Osteocyte (in vitro differentiated cells): ENCODE data around the gene NOTCH2NLA. TPM values are rescaled to one million over a fixed set of nuclear protein-coding genes. Genes with fewer than 3 reads are reported as not detected.
"Not testable (repeated sequence)": the region's sequence is repeated elsewhere in the genome, so short reads cannot be mapped to it uniquely, and the experiment has no call there.

Experiments used
- DNase-seq: peaks from one replicate; pipeline ENCODE4 v3.0.0; 2021; ENCODE audit warnings: mixed read lengths; ENCODE audit not compliant: unreplicated experiment; ENCODE audit errors: extremely low spot score
- H3K27ac Mint-ChIP-seq: one replicate; pipeline ENCODE4 v1.8.0; 2021; ENCODE audit warnings: mild to moderate bottlenecking, mixed read lengths; ENCODE audit not compliant: unreplicated experiment
- H3K27me3 Mint-ChIP-seq: one replicate; pipeline ENCODE4 v1.8.0; 2021; ENCODE audit warnings: mixed read lengths; ENCODE audit not compliant: unreplicated experiment
- H3K36me3 Mint-ChIP-seq: one replicate; pipeline ENCODE4 v1.8.0; 2021; ENCODE audit warnings: mixed read lengths; ENCODE audit not compliant: unreplicated experiment
- H3K4me1 Mint-ChIP-seq: one replicate; pipeline ENCODE4 v1.8.0; 2021; ENCODE audit warnings: mixed read lengths; ENCODE audit not compliant: unreplicated experiment
- H3K4me3 Mint-ChIP-seq: one replicate; pipeline ENCODE4 v1.8.0; 2021; ENCODE audit warnings: mild to moderate bottlenecking, moderate library complexity, mixed read lengths; ENCODE audit not compliant: unreplicated experiment
- H3K9me3 Mint-ChIP-seq: one replicate; pipeline ENCODE4 v1.8.0; 2021; ENCODE audit warnings: mixed read lengths; ENCODE audit not compliant: unreplicated experiment
- long read RNA-seq: library from polyadenylated mRNA; unstranded; transcript quantifications from one replicate; pipeline ENCODE4 v2.0.0, GENCODE V29; 2021
- total RNA-seq: library from RNA; stranded (reverse); gene quantifications from 2 replicates; pipeline ENCODE4 v1.2.1, GENCODE V29; 2021

NOTCH2NLA gene
- total RNA-seq: 64.0 and 66.8 TPM in 2 replicates
- long read RNA-seq, partial matches to known transcripts: 0 of 12 reads
- long read RNA-seq, other reads (novel, unspliced or antisense): 9 of 12 reads

DNA sequence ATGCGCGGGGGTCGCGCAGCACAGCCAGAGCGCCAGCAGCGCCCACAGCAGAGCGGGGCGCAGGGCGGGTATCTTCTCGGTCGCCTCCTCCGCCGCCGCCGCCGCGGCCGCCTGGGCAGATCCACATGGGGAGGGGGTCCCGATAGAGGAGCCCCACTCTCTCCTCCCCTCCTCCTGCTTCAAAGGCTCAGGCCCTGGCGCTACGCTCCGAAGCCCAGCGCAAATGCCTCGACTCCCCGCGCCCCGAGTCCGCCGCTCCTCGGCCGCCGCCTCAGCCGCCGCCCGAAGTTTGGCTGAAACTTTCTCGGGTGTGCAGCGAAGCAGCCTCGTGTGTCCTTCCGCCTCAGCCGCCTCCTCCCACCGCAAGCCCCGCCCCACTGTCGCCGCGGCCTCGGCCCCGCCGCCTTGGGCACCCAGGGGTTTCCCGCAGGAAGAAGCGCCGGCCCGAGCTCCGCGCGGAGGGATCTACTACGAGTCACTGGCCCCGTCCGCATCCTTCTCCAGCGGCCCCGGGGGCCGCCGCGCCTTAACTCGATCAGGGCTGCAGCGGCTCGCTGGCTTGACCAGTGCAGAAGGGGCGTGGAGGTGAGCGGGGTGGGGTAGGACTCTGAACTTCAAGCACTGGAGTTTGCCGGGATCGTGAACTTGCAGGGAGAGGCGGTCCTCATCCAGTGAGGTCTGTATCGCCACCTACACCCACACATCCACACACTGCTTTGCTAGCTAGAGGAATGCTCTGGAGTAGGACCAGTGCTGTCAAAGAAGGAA lies at the start of gene NOTCH2NLA:
TSS of gene NOTCH2NLA (minus strand) at position 312 of the 768 bp plus-strand sequence. CDS start 39,684 bp downstream, outside the sequence.
- H3K27ac Mint-ChIP-seq, H3K9me3 Mint-ChIP-seq, H3K36me3 Mint-ChIP-seq, H3K4me1 Mint-ChIP-seq, H3K27me3 Mint-ChIP-seq: not testable (repeated sequence)
- peak; percentile 75 for DNase-seq
- H3K4me3 Mint-ChIP-seq: peak within 1 kb of the TSS; percentile 75

DNA sequence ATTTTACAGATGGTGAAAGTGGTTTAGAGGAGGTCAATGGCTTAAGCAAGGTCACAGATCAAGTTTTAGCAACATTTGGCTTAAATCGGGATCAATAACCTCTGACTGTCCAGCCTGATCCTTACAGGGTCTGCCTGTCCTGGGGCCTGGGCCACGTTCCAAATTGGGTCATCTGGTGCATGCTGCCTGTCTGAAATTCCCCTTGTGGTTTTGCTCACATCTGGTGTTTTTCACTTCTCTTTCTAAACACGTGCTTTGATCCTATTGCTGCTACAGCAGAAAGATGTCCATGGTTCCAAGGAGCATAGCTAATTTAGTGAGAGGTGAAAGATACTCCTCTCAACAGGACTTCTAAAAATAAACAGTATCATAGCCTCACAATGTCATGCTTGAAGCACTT lies 49.5 kb upstream of the NOTCH2NLA start:
- H3K9me3 Mint-ChIP-seq, H3K27ac Mint-ChIP-seq, H3K27me3 Mint-ChIP-seq, H3K4me3 Mint-ChIP-seq, H3K36me3 Mint-ChIP-seq, DNase-seq, H3K4me1 Mint-ChIP-seq: not testable (repeated sequence)

DNA sequence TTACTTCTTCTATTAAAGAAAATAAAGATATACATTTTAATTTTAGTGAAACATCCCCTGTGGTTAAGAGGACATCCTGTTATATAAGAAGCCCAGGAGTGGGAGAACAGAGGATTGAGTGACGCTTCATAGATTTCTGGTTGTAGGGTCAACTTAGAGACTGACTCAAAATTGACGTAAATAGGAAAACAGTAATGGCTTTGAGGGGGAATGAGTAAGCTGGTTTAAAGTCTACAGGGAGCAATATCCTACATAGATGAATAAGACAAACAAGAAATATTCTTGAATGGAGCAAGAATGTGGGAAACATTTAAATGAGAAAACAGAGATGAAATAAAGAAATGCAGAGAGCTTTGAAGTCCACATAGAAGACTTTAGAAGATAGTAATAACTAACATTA lies 48.3 kb upstream of the NOTCH2NLA start:
- H3K36me3 Mint-ChIP-seq, H3K4me1 Mint-ChIP-seq, H3K4me3 Mint-ChIP-seq, DNase-seq, H3K27ac Mint-ChIP-seq, H3K9me3 Mint-ChIP-seq, H3K27me3 Mint-ChIP-seq: not testable (repeated sequence)

DNA sequence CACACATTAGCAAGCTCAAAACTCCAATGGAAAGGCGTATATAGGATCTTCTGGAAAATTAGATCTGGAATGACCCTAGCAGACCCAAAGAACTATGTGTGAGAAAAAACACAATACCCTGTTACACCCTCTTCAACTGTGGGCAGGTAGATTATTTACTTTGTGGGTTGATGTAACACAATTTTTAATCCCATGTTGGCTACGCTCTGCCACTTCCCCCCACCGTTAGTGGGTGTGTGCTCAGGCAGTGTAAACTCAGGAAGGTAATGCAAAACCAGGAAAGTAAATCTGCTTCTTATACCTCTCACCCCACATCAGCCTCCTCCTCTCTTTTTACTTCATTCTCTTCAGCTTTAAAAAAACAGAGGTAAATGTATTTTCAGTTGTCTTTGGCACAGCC lies 45.3 kb upstream of the NOTCH2NLA start:
- not testable (repeated sequence) for H3K4me3 Mint-ChIP-seq, DNase-seq, H3K27me3 Mint-ChIP-seq, H3K36me3 Mint-ChIP-seq, H3K27ac Mint-ChIP-seq, H3K9me3 Mint-ChIP-seq, H3K4me1 Mint-ChIP-seq

DNA sequence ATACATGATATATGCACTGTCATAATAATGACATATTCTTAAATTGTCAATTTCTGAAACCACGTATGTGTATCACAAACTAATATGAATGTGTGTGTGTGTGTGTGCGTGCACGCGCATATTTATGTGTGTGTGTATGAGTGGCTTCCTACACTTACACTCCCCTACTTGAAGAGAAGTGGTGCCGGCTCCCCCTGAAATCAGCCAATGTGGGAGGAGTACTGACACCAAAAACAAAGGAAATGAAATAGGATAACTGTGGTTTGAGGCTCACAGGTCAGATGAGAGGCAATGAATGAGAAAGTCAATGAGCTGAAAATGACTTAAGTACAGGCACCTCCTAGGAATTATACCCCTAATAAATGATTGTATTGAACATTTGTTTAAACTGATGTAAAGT lies 44.4 kb upstream of the NOTCH2NLA start:
- H3K36me3 Mint-ChIP-seq, H3K27me3 Mint-ChIP-seq, H3K4me3 Mint-ChIP-seq, H3K9me3 Mint-ChIP-seq, DNase-seq, H3K27ac Mint-ChIP-seq, H3K4me1 Mint-ChIP-seq: not testable (repeated sequence)

DNA sequence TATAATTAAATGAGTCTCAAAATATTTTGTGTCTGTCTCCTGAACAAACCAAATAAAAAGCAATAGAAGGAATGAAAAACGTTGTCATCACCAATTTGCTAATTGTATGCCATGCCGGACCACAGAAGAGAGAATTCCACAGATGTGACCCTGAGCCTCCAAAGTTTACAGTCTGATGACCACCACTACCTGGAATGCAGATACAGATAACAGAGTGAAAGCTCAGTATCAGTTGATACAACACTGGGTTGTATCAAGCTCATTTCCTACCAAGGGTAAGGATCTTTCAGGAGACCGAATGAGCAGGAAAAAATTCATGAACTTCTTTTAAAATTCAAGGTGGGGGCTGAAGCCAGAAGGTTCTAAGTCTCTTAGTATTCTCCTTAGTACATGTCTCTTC lies 43.9 kb upstream of the NOTCH2NLA start:
- not testable (repeated sequence) for H3K27ac Mint-ChIP-seq, H3K27me3 Mint-ChIP-seq, H3K4me1 Mint-ChIP-seq, H3K9me3 Mint-ChIP-seq, H3K36me3 Mint-ChIP-seq, DNase-seq, H3K4me3 Mint-ChIP-seq

DNA sequence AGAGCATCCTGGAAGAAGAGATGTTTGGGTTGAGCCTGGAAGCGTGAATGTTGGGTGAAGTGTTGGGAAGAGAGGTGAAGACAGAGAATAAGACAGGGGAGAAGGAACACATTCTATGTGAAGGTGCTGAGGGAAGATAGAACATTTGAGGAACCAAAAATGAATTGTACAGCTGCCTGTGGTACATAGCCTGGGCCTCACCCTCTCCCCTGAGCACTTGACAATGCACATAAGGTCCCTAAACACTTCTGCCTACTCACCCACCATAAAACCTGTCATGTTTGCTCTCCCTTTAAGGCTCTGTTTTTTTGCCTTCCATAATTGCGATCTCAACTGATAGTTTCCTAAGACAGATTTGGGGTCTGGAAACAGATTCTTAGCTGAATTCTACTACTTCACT lies 43.2 kb upstream of the NOTCH2NLA start:
- not testable (repeated sequence) for H3K4me1 Mint-ChIP-seq, H3K27ac Mint-ChIP-seq, H3K4me3 Mint-ChIP-seq, H3K27me3 Mint-ChIP-seq, H3K36me3 Mint-ChIP-seq, DNase-seq, H3K9me3 Mint-ChIP-seq

DNA sequence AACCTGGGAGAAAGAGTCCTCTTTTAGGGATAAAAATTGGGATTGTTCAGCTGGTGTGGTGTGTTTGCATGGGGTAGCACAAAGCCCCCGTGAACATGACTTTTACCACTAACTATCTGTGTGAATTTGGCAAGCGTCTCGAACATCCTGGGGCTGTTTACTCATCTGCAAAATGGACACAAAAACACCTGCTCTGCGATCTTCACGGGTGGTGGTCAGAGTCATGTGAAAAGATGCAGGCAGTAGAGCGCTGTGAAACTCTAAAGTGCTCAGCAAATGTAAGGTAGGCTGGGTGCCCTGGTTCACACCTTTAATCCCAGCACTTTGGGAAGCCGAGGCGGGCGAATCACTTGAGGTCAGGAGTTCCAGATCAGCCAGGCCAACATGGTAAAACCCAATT lies 41.3 kb upstream of the NOTCH2NLA start:
- not testable (repeated sequence) for DNase-seq, H3K4me3 Mint-ChIP-seq, H3K27ac Mint-ChIP-seq, H3K36me3 Mint-ChIP-seq, H3K27me3 Mint-ChIP-seq, H3K9me3 Mint-ChIP-seq, H3K4me1 Mint-ChIP-seq

DNA sequence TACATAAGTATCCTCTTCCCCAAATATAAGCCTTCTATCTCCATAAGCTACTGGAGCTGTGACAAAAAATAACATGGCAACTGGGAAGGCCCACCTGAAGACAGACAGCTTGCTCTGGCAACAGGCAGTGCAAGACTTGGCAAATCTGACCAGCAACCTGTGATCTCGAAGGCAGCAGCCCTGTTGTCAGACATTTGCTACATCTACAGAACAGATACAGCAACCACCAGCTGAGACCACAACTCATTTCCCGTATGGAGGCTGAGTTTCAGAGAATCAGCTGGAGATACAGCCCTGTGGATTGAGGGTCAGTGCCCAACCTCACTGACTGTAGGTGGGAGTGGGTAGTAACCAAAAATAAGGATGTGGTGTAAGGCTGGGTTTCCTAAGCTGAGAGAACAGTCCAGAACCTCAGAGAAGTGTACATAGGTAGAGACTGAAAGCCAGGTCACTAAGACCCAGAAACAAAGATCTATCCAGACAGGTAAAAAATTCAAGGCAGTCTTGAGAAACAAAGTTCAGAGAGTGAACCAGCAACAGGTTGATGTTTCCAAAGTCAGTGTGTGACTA lies 37.4 kb upstream of the NOTCH2NLA start:
- H3K9me3 Mint-ChIP-seq, H3K4me3 Mint-ChIP-seq, H3K4me1 Mint-ChIP-seq, H3K27me3 Mint-ChIP-seq, H3K27ac Mint-ChIP-seq, H3K36me3 Mint-ChIP-seq, DNase-seq: not testable (repeated sequence)

DNA sequence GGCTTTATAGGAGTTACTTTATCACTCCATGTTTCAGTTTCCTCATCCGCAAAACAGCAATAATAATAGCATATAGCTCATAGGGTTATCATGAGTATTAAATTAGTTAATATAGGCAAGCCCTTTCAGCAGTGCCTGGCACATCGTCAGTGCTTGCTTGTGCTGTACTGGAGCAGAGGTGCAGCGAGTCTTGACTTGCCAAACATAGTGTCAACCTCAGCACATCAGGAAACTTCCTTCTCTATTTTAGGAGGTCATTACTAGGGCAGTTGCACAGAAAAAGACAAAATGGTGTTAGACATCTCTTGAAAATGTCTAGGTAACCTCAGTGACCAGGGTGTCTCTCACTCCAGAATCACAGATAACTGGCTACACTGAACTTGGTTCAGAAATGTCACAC lies 35.9 kb upstream of the NOTCH2NLA start:
- H3K36me3 Mint-ChIP-seq, DNase-seq, H3K4me3 Mint-ChIP-seq, H3K27ac Mint-ChIP-seq, H3K4me1 Mint-ChIP-seq, H3K27me3 Mint-ChIP-seq, H3K9me3 Mint-ChIP-seq: not testable (repeated sequence)

DNA sequence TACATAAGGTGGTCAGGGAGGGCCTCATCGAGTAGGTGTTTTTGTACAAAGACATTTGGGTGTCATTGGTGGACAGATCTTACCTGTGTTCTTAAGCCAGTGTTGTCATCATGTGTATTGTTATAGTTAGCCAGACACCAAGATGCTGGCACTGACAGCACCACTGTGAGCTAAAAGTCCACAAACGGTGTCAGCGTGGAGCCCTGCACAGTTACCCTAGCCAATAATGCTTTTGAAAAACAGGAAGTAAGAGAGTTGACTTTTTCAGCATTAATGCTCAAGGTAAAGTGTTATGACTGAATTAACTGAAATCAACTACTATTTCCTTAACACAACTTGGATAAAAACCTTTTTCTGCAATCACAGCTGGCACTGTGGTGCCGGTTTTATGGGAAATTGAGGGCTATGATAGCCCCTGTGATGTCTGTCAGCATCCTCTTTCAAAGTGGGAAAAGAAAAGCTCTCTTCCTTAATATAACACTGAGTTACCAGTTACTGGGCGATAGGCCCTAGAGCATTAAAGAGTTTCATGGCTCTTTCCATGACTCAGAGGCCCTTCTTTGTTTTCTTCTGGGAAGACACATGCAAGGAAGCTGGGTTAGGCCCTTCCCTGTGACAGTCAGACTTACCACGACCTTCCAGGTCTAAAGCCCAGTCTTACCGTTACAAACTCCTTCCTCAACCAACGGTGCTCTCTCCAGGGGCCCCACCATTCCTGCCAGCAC lies 31.3 kb upstream of the NOTCH2NLA start:
- H3K4me1 Mint-ChIP-seq, DNase-seq, H3K9me3 Mint-ChIP-seq, H3K27ac Mint-ChIP-seq, H3K36me3 Mint-ChIP-seq, H3K27me3 Mint-ChIP-seq, H3K4me3 Mint-ChIP-seq: not testable (repeated sequence)

DNA sequence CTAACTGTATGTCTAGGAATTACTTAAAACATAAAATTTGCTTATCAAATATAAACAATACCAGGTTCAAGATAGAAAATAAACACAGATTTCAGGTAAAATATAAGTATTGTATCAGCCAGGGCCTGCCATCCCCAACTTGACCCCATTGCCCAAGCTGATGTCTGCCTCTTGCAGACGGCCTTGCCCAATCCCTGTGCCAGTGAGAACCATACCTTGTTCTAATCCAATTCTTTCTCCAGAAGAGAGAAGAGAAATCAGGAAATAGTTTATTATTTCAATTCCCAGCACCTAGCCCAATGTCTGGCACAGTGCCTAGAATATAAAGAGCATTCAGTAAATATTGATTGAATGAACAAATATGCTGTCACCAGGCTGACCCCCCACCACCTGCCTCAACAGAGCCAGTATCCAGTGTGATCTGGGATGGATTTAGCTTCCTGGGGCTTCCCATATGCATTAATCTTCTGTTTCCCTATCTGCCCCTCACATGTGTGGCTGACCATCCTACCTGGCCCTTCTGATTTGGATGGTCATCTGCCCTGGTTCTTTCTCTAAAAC lies 29.3 kb upstream of the NOTCH2NLA start:
- H3K27ac Mint-ChIP-seq, DNase-seq, H3K9me3 Mint-ChIP-seq, H3K36me3 Mint-ChIP-seq, H3K27me3 Mint-ChIP-seq, H3K4me1 Mint-ChIP-seq, H3K4me3 Mint-ChIP-seq: not testable (repeated sequence)
